ENCODE results near the gene TKTL1. TPM values are rescaled to one million over a fixed set of nuclear protein-coding genes. Genes with fewer than 3 reads are reported as not detected.

The TKTL1 gene
- total and polyA plus RNA-seq, 2 of the 4 experiments (the other 2 are of a cell fraction): not detected

DNA sequence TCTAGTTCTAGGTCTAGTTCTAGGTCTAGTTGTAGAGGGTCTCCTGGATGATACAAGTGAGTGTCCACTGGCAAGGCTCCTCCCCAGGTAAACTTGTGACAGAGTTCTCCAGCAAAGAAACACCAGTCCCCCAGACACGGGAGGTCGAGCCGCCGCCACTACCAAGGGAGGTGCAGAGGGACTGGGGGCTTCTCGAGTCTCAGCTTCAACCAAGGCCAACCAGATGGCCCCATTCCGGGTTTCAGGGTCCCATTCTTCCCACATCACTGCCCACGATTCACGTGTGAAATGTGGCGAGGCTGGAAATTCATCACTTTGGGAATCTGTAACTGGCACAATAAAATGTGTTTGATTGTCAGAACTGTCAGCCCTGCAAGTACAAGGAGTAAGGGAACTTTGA, 37.5 kb downstream of the TKTL1 start:
- no peak overlapping the region for H3K14ac ChIP-seq (replicated peaks; ENCODE audit: low read depth, low read length)
- no peak overlapping the region for H3K4ac ChIP-seq (ENCODE audit: low read depth, low read length)
- intact Hi-C loops (cut with micrococcal nuclease) (no loop called here), in situ Hi-C loops (cut with MboI; ENCODE audit: low sequenced_read_pairs) (no loop called here), dilution Hi-C loops (cut with HindIII; ENCODE audit: low sequenced_read_pairs, unreplicated experiment) (no loop called here)
- no peak overlapping the region for H2BK5ac ChIP-seq (ENCODE audit: low read depth, low read length, poor library complexity, severe bottlenecking)
- H3K9me1 ChIP-seq (ENCODE audit: insufficient read depth, low read length): no peaks in the 10 kb centered on the region
- H3K9ac ChIP-seq (ENCODE audit: low read depth, low read length): no peak overlapping the region
- no peak overlapping the region for H2AK5ac ChIP-seq (ENCODE audit: low read depth, low read length)
- no peaks in the 10 kb centered on the region; the same call in 1 of the 2 replicates for H4K20me1 ChIP-seq (ENCODE audit: insufficient read depth, low read length)
- H3K27me3 ChIP-seq (ENCODE audit: control insufficient read depth, insufficient read depth, low read length): peaks cover 19% of the 10 kb centered on the region
- DNase-seq: no peak
- no peak overlapping the region for H3K4me3 ChIP-seq (ENCODE audit: insufficient read depth, low read depth, low read length)
- ChIA-PET POLR2A (ENCODE audit: unreplicated experiment) (no interaction called here), CTCF (no interaction called here)
- no peak overlapping the region for H3K4me2 ChIP-seq (ENCODE audit: low read depth, low read length)
- H2AK9ac ChIP-seq (replicated peaks; ENCODE audit: low read depth, low read length, poor library complexity): no peak overlapping the region
- no CpG with 5 or more reads among the region's 9 CpGs for WGBS, 2 experiments (ENCODE audit: extremely low coverage in 2 of 2, insufficient read length in 1 of 2)
- no peak overlapping the region for H2BK120ac ChIP-seq (ENCODE audit: low read depth, low read length)
- no peak overlapping the region for H3K23ac ChIP-seq (ENCODE audit: low read depth, low read length)
- no peak overlapping the region for H4K8ac ChIP-seq (ENCODE audit: low read depth in 2 of 2, low read length in 2 of 2)
- no peak overlapping the region for H3K18ac ChIP-seq (ENCODE audit: low read depth, low read length)
- no TSS peak for BruUV-seq (replicated peaks)
- no peak overlapping the region for H2BK20ac ChIP-seq (ENCODE audit: low read depth, low read length)
- no peaks in the 10 kb centered on the region for H3K79me1 ChIP-seq (ENCODE audit: low read depth in 1 of 2, low read length in 2 of 2)
- ATAC-seq (ENCODE audit: low read depth): no peak
- TF ChIP-seq, protein P1, sequence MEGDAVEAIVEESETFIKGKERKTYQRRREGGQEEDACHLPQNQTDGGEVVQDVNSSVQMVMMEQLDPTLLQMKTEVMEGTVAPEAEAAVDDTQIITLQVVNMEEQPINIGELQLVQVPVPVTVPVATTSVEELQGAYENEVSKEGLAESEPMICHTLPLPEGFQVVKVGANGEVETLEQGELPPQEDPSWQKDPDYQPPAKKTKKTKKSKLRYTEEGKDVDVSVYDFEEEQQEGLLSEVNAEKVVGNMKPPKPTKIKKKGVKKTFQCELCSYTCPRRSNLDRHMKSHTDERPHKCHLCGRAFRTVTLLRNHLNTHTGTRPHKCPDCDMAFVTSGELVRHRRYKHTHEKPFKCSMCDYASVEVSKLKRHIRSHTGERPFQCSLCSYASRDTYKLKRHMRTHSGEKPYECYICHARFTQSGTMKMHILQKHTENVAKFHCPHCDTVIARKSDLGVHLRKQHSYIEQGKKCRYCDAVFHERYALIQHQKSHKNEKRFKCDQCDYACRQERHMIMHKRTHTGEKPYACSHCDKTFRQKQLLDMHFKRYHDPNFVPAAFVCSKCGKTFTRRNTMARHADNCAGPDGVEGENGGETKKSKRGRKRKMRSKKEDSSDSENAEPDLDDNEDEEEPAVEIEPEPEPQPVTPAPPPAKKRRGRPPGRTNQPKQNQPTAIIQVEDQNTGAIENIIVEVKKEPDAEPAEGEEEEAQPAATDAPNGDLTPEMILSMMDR (conservative IDR thresholded peaks at IDR 0.05; ENCODE audit: low read depth, low read length): no peak
- no peak for TF ChIP-seq MXI1 (IDR thresholded peaks at IDR 0.05; ENCODE audit: borderline replicate concordance, low read depth, low read length)
- TF ChIP-seq CHD1 (IDR thresholded peaks at IDR 0.05; ENCODE audit: low read depth, low read length): no peak
- TF ChIP-seq POLR2A (IDR thresholded peaks at IDR 0.05; ENCODE audit: low read depth, low read length): no peak
- TF ChIP-seq SMC3 (IDR thresholded peaks at IDR 0.05; ENCODE audit: low read depth, low read length): no peak
- TF ChIP-seq, protein P2, sequence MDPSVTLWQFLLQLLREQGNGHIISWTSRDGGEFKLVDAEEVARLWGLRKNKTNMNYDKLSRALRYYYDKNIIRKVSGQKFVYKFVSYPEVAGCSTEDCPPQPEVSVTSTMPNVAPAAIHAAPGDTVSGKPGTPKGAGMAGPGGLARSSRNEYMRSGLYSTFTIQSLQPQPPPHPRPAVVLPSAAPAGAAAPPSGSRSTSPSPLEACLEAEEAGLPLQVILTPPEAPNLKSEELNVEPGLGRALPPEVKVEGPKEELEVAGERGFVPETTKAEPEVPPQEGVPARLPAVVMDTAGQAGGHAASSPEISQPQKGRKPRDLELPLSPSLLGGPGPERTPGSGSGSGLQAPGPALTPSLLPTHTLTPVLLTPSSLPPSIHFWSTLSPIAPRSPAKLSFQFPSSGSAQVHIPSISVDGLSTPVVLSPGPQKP (IDR thresholded peaks at IDR 0.05; ENCODE audit: borderline replicate concordance, low read depth, low read length): no peak
- H3K36me3 ChIP-seq (ENCODE audit: control insufficient read depth, insufficient read depth, low read length): no peaks in the 10 kb centered on the region
- H3K9me3 ChIP-seq (ENCODE audit: control insufficient read depth, insufficient read depth, low read length): peaks cover 2% of the 10 kb centered on the region; the same call in 1 of the 2 replicates
- no peak overlapping the region for H4K91ac ChIP-seq (ENCODE audit: insufficient read depth, low read depth, low read length)
- H2BK15ac ChIP-seq (ENCODE audit: low read depth, low read length): no peak overlapping the region
- no peak overlapping the region for H4K5ac ChIP-seq (ENCODE audit: low read depth, low read length)
- H3K27ac ChIP-seq (ENCODE audit: insufficient read depth, low read length): no peak overlapping the region
- no peak overlapping the region for H2AFZ ChIP-seq (replicated peaks; ENCODE audit: low read length, poor library complexity)
- H3K56ac ChIP-seq (ENCODE audit: extremely low read depth, insufficient read depth, low read length): no peak overlapping the region
- H3K4me1 ChIP-seq (ENCODE audit: control insufficient read depth, insufficient read depth, low read length): peaks cover 1% of the 10 kb centered on the region; the same call in 1 of the 2 replicates
